Ovary (tissue), 9 donors: ENCODE measurements around the gene PI4KA. TPM values are rescaled to one million over a fixed set of nuclear protein-coding genes. Genes with fewer than 3 reads are reported as not detected.

Experiments
- DNase-seq, 5 donors: peaks; one replicate each; pipeline ENCODE4 v3.0.0-alpha.2; 2019 to 2020
- H3K27ac ChIP-seq, 2 donors: fragments of 200-600 bp; one replicate each; pipeline versions ENCODE4 v1.5.1 to v1.8.0; 2019 to 2022
- H3K27me3 ChIP-seq: fragments of 200-600 bp; one replicate; pipeline ENCODE4 v1.8.0; 2022
- H3K36me3 ChIP-seq: fragments of 200-600 bp; sonication (generic); one replicate; pipeline ENCODE4 v1.5.1; 2019
- H3K4me1 ChIP-seq: one replicate; pipeline ENCODE4 v1.8.1; 2013; ENCODE audit warnings: mild to moderate bottlenecking, moderate library complexity; ENCODE audit not compliant: insufficient read depth
- H3K4me3 ChIP-seq: fragments of 200-600 bp; sonication (generic); one replicate; pipeline ENCODE4 v1.5.1; 2017
- H3K9me3 ChIP-seq, 2 donors: fragments of 200-600 bp in 1 of 2; sonication (generic) in 1 of 2; one replicate each; pipeline versions ENCODE4 v1.5.1 to v1.8.1; 2013 to 2019; ENCODE audit warnings: mild to moderate bottlenecking in 1 of 2, moderate library complexity in 1 of 2
- EP300 ChIP-seq: sonication (generic); formaldehyde crosslinking; IDR thresholded peaks from one replicate; pipeline ENCODE4 v1.6.1; 2017; ENCODE audit warnings: antibody characterized with exemption
- POLR2A ChIP-seq: fragments of 450-650 bp; IDR thresholded peaks from one replicate; pipeline ENCODE4 v1.6.1; 2017; ENCODE audit warnings: antibody characterized with exemption, mild to moderate bottlenecking, moderate library complexity
- WGBS, 3 donors: extraction: QIAGEN DNeasy Blood & Tissue Kit in 1 of 3; methylation state at CpG; one replicate each; pipeline versions ENCODE4 v1.1.5 to v1.1.7; 2013 to 2017; 5-methylcytosine and 5-hydroxymethylcytosine counted together
- intact Hi-C, 4 donors: fragments of 100-400 bp; cut with DNase I; formaldehyde crosslinking; loops; one replicate each; pipeline versions ENCODE4 v1.11.0 to v1.15.1; 2022 to 2023
- polyA plus RNA-seq, 2 donors: library from polyadenylated mRNA; stranded (reverse); fragments of 200-250 nt in 1 of 2; fragments of 350-450 nt in 1 of 2; fragmentation: Illumina TruSeq in 1 of 2; extraction: RNeasy Lipid Tissue Mini Kit (QIAGEN cat#74804) in 1 of 2; gene quantifications; one replicate each; pipeline ENCODE4 v1.2.3, GENCODE V29; 2013 to 2014
- total RNA-seq, 7 donors: library from RNA; depleted of rRNA in 2 of 7; stranded (reverse); fragments of >200 nt in 2 of 7; fragmentation: NEBNext Ultra II Directional in 3 of 7; extraction: Animal tissue kit (Norgen Biotek cat#: 25700) in 3 of 7; gene quantifications; one replicate each; pipeline versions ENCODE4 v1.1.0 to v1.2.4, GENCODE V29; 2016 to 2023
- TF ChIP-seq, protein P1 (sequence below), 3 donors: fragments of 450-650 bp in 2 of 3; fragments of 200-600 bp in 1 of 3; IDR thresholded peaks; one replicate each; pipeline versions ENCODE4 v1.5.1 to v1.8.0; 2016 to 2022; ENCODE audit warnings: antibody characterized with exemption in 3 of 3, mild to moderate bottlenecking in 1 of 3
- donor health status: DM: no; HTN: no; CAD: no; lungs with moderate emphysema.
- donor health status: DM: no; HTN: no; CAD: no.
- donor health status: Bipolar disorder and iron deficiency.
- donor health status: DM: yes; HTN: yes; CAD: no.
- donor health status: DM: no; HTN: no; CAD: no.
- donor health status: DM: yes; HTN: yes; CAD: no.

Gene PI4KA
- total and polyA plus RNA-seq, 9 donors = 30.6 to 97.6 (median 62.7) TPM

DNA sequence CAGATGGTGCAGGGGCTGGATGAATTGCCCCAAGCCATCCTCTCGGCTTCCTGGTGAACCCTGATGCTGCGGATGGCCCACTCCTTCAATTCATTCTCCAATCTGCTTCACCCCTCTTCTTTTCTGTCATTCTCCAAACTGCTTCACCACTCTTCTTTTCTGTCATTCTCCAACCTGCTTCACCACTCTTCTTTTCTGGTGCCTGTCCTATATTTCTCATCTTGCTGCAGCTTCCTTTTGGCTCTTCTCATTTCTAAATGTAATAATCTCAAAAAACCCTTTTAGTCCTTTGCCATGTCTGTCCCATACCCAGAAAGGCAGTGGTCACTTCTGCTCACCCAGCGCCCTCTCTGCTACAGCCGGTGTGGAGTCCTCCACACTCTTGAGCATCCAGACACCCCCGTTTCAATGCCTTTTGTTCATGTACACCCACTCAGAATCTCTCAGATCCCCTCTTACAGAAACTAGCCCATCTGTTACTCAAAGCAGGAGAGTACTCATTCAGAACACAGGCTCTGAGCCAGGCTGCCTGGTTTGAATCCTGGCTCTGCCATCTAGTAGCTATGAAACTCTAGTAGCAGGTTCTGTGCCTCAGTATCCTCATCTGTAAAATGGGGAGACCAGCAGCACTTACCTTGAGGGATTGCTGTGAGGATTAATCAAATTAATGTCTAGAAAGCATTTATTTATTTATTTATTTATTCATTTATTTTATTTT, 69.8 kb downstream of the PI4KA start:
- H3K27me3 ChIP-seq = no peaks in the 10 kb centered on the region
- H3K9me3 ChIP-seq = no peaks in the 10 kb centered on the region
- TF ChIP-seq POLR2A (no peak), EP300 (no peak)
- TF ChIP-seq, protein P1, sequence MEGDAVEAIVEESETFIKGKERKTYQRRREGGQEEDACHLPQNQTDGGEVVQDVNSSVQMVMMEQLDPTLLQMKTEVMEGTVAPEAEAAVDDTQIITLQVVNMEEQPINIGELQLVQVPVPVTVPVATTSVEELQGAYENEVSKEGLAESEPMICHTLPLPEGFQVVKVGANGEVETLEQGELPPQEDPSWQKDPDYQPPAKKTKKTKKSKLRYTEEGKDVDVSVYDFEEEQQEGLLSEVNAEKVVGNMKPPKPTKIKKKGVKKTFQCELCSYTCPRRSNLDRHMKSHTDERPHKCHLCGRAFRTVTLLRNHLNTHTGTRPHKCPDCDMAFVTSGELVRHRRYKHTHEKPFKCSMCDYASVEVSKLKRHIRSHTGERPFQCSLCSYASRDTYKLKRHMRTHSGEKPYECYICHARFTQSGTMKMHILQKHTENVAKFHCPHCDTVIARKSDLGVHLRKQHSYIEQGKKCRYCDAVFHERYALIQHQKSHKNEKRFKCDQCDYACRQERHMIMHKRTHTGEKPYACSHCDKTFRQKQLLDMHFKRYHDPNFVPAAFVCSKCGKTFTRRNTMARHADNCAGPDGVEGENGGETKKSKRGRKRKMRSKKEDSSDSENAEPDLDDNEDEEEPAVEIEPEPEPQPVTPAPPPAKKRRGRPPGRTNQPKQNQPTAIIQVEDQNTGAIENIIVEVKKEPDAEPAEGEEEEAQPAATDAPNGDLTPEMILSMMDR (IDR thresholded peaks at IDR 0.05) = no peak
- peaks cover 9% of the 10 kb centered on the region for H3K4me1 ChIP-seq
- intact Hi-C loops = no loop called here
- WGBS, 3 donors = 96 to 99% (median 96%) methylated on average over 5 of the region's 5 CpGs
- H3K4me3 ChIP-seq = no peak overlapping the region
- no peak overlapping the region for H3K27ac ChIP-seq
- DNase-seq = no peak
- H3K36me3 ChIP-seq = no peaks in the 10 kb centered on the region

GRCh38 chr22:20787746-20788626, 70.6 kb downstream of the PI4KA start:
- no peaks in the 10 kb centered on the region for H3K9me3 ChIP-seq
- H3K27ac ChIP-seq = no peak overlapping the region
- no peak overlapping the region for H3K4me3 ChIP-seq
- WGBS, 3 donors = 93 to 96% (median 95%) methylated on average over 4 of the region's 4 CpGs
- intact Hi-C loops = no loop called here
- H3K27me3 ChIP-seq = no peaks in the 10 kb centered on the region
- TF ChIP-seq EP300 (no peak), POLR2A (no peak)
- TF ChIP-seq, protein P1 (IDR thresholded peaks at IDR 0.05) = no peak
- H3K36me3 ChIP-seq = no peaks in the 10 kb centered on the region
- no peak for DNase-seq
- peaks cover 9% of the 10 kb centered on the region for H3K4me1 ChIP-seq

DNA sequence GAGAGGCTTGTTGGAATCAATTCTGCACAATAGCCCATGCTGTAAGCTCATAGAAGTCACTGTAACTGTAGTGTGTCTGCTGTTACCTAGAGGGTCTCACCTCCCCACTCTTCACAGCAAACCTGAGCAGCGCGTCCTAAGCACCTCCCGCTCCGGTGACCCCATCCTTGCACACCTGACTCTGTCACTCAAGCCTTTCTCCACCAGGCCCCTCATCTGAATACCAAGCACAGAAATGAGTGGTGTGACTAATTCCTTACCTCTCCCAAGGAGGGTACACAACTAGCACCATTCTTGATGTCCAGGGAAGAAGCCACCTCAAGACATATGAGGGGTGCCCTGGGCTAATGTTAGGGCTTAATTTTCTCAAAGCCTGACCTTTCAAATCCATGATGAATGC, 71.4 kb downstream of the PI4KA start:
- intact Hi-C loops = no loop called here
- WGBS, 3 donors = 98 to 100% (median 98%) methylated on average over 4 of the region's 4 CpGs
- TF ChIP-seq EP300 = no peak
- no peak for TF ChIP-seq POLR2A
- TF ChIP-seq, protein P1 (IDR thresholded peaks at IDR 0.05) = no peak
- Histone ChIP-seq H3K27me3 (no peaks in the 10 kb centered on the region), H3K27ac (no peak overlapping the region), H3K4me3 (no peak overlapping the region), H3K9me3 (no peaks in the 10 kb centered on the region), H3K4me1 (peaks cover 2% of the 10 kb centered on the region), H3K36me3 (no peaks in the 10 kb centered on the region)
- DNase-seq = no peak

GRCh38 chr22:20786536-20786979, 72.1 kb downstream of the PI4KA start:
- intact Hi-C loops = no loop called here
- H3K36me3 ChIP-seq = no peaks in the 10 kb centered on the region
- DNase-seq = no peak
- 90 to 93% (median 91%) methylated on average over 10 of the region's 10 CpGs for WGBS, 3 donors
- H3K27ac ChIP-seq = no peak overlapping the region
- no peaks in the 10 kb centered on the region for H3K4me1 ChIP-seq
- no peak overlapping the region for H3K4me3 ChIP-seq
- H3K27me3 ChIP-seq = no peaks in the 10 kb centered on the region
- no peaks in the 10 kb centered on the region for H3K9me3 ChIP-seq
- TF ChIP-seq, protein P1 (IDR thresholded peaks at IDR 0.05) = no peak
- TF ChIP-seq POLR2A (no peak), EP300 (no peak)
